Measurements from ENCODE around the gene CPA1. TPM values are rescaled to one million over a fixed set of nuclear protein-coding genes. Genes with fewer than 3 reads are reported as not detected.

Gene CPA1
- polyA plus RNA-seq, 1 donor (not counting 4 experiments of a cell fraction or from before 2014, with no cell fraction given) = not detected

DNA sequence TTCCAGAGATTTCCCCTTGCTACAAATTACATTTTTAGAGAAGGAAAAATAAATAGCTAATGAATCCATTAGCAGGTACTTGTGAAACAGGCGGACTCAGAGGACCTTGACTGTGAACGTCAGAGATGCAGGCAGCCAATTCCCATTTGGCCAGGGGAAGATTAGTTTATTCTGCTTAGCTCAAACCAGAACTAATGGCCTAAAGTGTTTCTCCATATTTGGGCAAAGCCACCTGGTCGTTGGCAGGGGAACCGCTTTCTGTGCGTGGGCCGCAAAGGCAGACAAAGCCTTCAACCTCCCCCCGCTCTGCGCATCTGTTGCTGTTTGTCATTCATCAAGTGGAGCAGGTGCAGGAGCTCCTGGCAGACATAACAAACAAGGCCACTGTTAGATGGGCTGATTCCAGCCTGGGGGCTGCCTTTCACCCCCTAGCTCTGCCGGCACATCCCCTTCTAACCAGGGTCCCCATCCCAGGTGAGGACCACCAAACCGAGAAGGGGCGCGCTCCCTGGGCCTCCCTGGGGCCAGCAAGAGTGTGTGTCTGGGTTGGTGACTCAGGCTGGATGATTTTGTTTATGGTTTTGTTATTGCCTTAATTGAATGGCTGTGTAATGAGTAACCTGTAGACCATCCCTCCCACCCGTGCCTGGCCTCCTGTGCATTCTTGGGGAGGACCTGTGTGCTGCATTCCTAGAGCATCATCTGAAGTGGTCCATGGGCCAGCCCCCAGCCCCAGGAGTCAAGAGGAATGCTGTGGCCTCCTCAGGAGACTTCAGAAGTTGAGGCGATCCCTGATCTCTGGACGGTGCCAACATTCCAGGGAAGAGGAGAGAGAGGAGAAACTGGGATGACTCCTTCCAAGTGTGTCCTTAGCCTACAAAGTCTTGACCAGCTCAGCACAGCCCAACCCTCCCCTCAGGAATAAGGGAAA, 14.5 kb upstream of the CPA1 start:
- H3K79me2 ChIP-seq (ENCODE audit: control insufficient read depth, insufficient read depth, low read length) = no peaks in the 10 kb centered on the region
- dilution Hi-C loops (cut with MboI; ENCODE audit: extremely low pct_ligation_motif_present, low sequenced_read_pairs) = no loop called here
- no peak overlapping the region for H3K27ac ChIP-seq (ENCODE audit: control insufficient read depth, insufficient read depth, low read length)
- H3K4me1 ChIP-seq (ENCODE audit: control insufficient read depth, extremely low read depth, insufficient read depth, low read length) = peaks cover 47% of the 10 kb centered on the region
- TF ChIP-seq EZH2 (IDR thresholded peaks at IDR 0.05; ENCODE audit: low read length) = no peak
- TF ChIP-seq, protein P1, sequence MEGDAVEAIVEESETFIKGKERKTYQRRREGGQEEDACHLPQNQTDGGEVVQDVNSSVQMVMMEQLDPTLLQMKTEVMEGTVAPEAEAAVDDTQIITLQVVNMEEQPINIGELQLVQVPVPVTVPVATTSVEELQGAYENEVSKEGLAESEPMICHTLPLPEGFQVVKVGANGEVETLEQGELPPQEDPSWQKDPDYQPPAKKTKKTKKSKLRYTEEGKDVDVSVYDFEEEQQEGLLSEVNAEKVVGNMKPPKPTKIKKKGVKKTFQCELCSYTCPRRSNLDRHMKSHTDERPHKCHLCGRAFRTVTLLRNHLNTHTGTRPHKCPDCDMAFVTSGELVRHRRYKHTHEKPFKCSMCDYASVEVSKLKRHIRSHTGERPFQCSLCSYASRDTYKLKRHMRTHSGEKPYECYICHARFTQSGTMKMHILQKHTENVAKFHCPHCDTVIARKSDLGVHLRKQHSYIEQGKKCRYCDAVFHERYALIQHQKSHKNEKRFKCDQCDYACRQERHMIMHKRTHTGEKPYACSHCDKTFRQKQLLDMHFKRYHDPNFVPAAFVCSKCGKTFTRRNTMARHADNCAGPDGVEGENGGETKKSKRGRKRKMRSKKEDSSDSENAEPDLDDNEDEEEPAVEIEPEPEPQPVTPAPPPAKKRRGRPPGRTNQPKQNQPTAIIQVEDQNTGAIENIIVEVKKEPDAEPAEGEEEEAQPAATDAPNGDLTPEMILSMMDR (optimal IDR thresholded peaks at IDR 0.05 in 1 of 3, IDR thresholded peaks at IDR 0.05 in 1 of 3, conservative IDR thresholded peaks at IDR 0.05 in 1 of 3; ENCODE audit: extremely low read depth in 1 of 3, insufficient read depth in 2 of 3, low read length in 3 of 3) = no peak
- no peak for DNase-seq (ENCODE audit: low read depth, low spot score)
- no peak overlapping the region for H3K4me3 ChIP-seq (ENCODE audit: control insufficient read depth in 2 of 3, extremely low read depth in 1 of 3, insufficient read depth in 2 of 3, low read depth in 1 of 3, low read length in 3 of 3)
- no peaks in the 10 kb centered on the region for H3K27me3 ChIP-seq (ENCODE audit: control insufficient read depth, extremely low read depth, insufficient read depth, low read length)
- no peaks in the 10 kb centered on the region for H3K36me3 ChIP-seq (ENCODE audit: control insufficient read depth in 2 of 2, extremely low read depth in 1 of 2, insufficient read depth in 2 of 2, low read length in 2 of 2)
- no peak overlapping the region for H2AFZ ChIP-seq (ENCODE audit: control insufficient read depth, low read length)
- no peaks in the 10 kb centered on the region for H4K20me1 ChIP-seq (ENCODE audit: control insufficient read depth, extremely low read depth, insufficient read depth, low read length)
- no peak overlapping the region for H3K9ac ChIP-seq (ENCODE audit: control insufficient read depth, extremely low read depth, insufficient read depth, low read length)
- no peak overlapping the region for H3K4me2 ChIP-seq (ENCODE audit: control insufficient read depth, extremely low read depth, insufficient read depth, low read depth, low read length)
- FAIRE-seq = no peak
- no peaks in the 10 kb centered on the region for H3K9me1 ChIP-seq (ENCODE audit: control insufficient read depth, extremely low read depth, insufficient read depth, low read length)
- no peaks in the 10 kb centered on the region for H3K9me3 ChIP-seq (ENCODE audit: control insufficient read depth, low read depth, low read length)

DNA sequence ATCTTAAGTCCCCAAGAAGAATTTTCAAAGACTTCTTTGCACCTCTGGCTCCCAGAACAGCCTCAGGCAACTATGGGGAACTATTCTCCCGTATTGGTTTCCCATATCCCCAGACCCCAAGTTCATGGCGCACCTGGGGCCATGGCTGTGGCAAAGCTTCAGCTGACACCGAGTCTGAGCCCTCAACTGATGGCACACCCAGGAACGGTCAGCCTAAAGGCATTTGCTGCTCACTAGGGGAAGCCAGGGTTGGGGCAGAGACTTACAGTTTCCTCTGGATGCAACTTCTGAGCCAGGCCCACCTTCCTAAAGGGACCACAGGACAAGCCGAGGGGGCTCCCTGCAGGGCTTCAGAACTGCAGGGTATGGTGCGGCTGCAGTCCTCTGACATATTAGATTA, 13.7 kb upstream of the CPA1 start:
- no peak overlapping the region for H3K4me2 ChIP-seq (ENCODE audit: control insufficient read depth, extremely low read depth, insufficient read depth, low read depth, low read length)
- dilution Hi-C loops (cut with MboI; ENCODE audit: extremely low pct_ligation_motif_present, low sequenced_read_pairs) = no loop called here
- no peaks in the 10 kb centered on the region for H3K36me3 ChIP-seq (ENCODE audit: control insufficient read depth in 2 of 2, extremely low read depth in 1 of 2, insufficient read depth in 2 of 2, low read length in 2 of 2)
- no peaks in the 10 kb centered on the region for H3K79me2 ChIP-seq (ENCODE audit: control insufficient read depth, insufficient read depth, low read length)
- peaks cover 53% of the 10 kb centered on the region for H3K4me1 ChIP-seq (ENCODE audit: control insufficient read depth, extremely low read depth, insufficient read depth, low read length)
- H3K4me3 ChIP-seq (ENCODE audit: control insufficient read depth in 2 of 3, extremely low read depth in 1 of 3, insufficient read depth in 2 of 3, low read depth in 1 of 3, low read length in 3 of 3) = no peak overlapping the region
- H3K9ac ChIP-seq (ENCODE audit: control insufficient read depth, extremely low read depth, insufficient read depth, low read length) = no peak overlapping the region
- no peak for DNase-seq (ENCODE audit: low read depth, low spot score)
- H3K27ac ChIP-seq (ENCODE audit: control insufficient read depth, insufficient read depth, low read length) = no peak overlapping the region
- no peaks in the 10 kb centered on the region for H4K20me1 ChIP-seq (ENCODE audit: control insufficient read depth, extremely low read depth, insufficient read depth, low read length)
- no peak for FAIRE-seq
- no peak for TF ChIP-seq EZH2 (IDR thresholded peaks at IDR 0.05; ENCODE audit: low read length)
- TF ChIP-seq, protein P1 (optimal IDR thresholded peaks at IDR 0.05 in 1 of 3, IDR thresholded peaks at IDR 0.05 in 1 of 3, conservative IDR thresholded peaks at IDR 0.05 in 1 of 3; ENCODE audit: extremely low read depth in 1 of 3, insufficient read depth in 2 of 3, low read length in 3 of 3) = no peak
- H3K9me3 ChIP-seq (ENCODE audit: control insufficient read depth, low read depth, low read length) = no peaks in the 10 kb centered on the region
- no peak overlapping the region for H2AFZ ChIP-seq (ENCODE audit: control insufficient read depth, low read length)
- H3K9me1 ChIP-seq (ENCODE audit: control insufficient read depth, extremely low read depth, insufficient read depth, low read length) = no peaks in the 10 kb centered on the region
- no peaks in the 10 kb centered on the region for H3K27me3 ChIP-seq (ENCODE audit: control insufficient read depth, extremely low read depth, insufficient read depth, low read length)
